OCI-LY1 (cell line): ENCODE measurements around the gene HEMGN.

Source experiments
- H2AFZ ChIP-seq: fragments of 200-600 bp; sonication (generic), shearing (Covaris generic); 2 replicates; pipeline ENCODE4 v1.6.0; 2014; ENCODE audit warnings: antibody characterized with exemption, mild to moderate bottlenecking, low read length
- H3F3A ChIP-seq: fragments of 200-600 bp; sonication (generic), shearing (Covaris generic); 2 replicates; pipeline ENCODE4 v1.6.0; 2014; ENCODE audit warnings: mild to moderate bottlenecking, antibody characterized with exemption, low read length, moderate library complexity; ENCODE audit not compliant: insufficient read depth
- H3K27ac ChIP-seq: fragments of 200-600 bp; sonication (generic); 2 replicates; pipeline ENCODE4 v1.5.1; 2014; ENCODE audit warnings: low read length, mixed run types, mild to moderate bottlenecking, low read depth; ENCODE audit not compliant: poor library complexity, severe bottlenecking
- H3K27me3 ChIP-seq: fragments of 200-600 bp; sonication (generic); 2 replicates; pipeline ENCODE4 v1.6.0; 2014; ENCODE audit warnings: antibody characterized with exemption, mild to moderate bottlenecking, low read length, moderate library complexity; ENCODE audit not compliant: insufficient read depth
- H3K36me3 ChIP-seq: fragments of 200-600 bp; sonication (generic); 2 replicates; pipeline ENCODE4 v1.6.1; 2014; ENCODE audit warnings: mild to moderate bottlenecking, antibody characterized with exemption, low read length, moderate library complexity, mixed read lengths; ENCODE audit not compliant: insufficient read depth
- H3K4me1 ChIP-seq: fragments of 200-600 bp; sonication (generic); 2 replicates; pipeline ENCODE4 v1.5.1; 2014; ENCODE audit warnings: mild to moderate bottlenecking, low read length, moderate library complexity; ENCODE audit not compliant: insufficient read depth, severe bottlenecking
- H3K4me2 ChIP-seq: fragments of 200-600 bp; sonication (generic), shearing (Covaris generic); 2 replicates; pipeline ENCODE4 v1.6.1; 2014; ENCODE audit warnings: low read length
- H3K4me3 ChIP-seq: fragments of 200-600 bp; sonication (generic); 2 replicates; pipeline ENCODE4 v1.5.1; 2014; ENCODE audit warnings: low read length, low read depth, mild to moderate bottlenecking, mixed read lengths; ENCODE audit not compliant: poor library complexity, severe bottlenecking
- H3K79me2 ChIP-seq: fragments of 200-600 bp; shearing (Covaris generic); 2 replicates; pipeline ENCODE4 v1.6.1; 2016; ENCODE audit warnings: mixed run types, low read length, mixed read lengths; ENCODE audit not compliant: insufficient read depth
- H3K9ac ChIP-seq: fragments of 200-600 bp; sonication (generic), shearing (Covaris generic); 2 replicates; pipeline ENCODE4 v1.6.1; 2014; ENCODE audit warnings: mild to moderate bottlenecking, low read length, mixed read lengths
- H3K9me2 ChIP-seq: fragments of 200-600 bp; sonication (generic), shearing (Covaris generic); 2 replicates; pipeline ENCODE4 v1.6.1; 2014; ENCODE audit warnings: low read depth, mild to moderate bottlenecking, low read length, mixed read lengths
- H3K9me3 ChIP-seq: fragments of 200-600 bp; shearing (Covaris generic); 2 replicates; pipeline ENCODE4 v1.6.1; 2014; ENCODE audit warnings: low read length, mixed read lengths
- H4K20me1 ChIP-seq: fragments of 200-600 bp; sonication (generic), shearing (Covaris generic); 2 replicates; pipeline ENCODE4 v1.6.0; 2016; ENCODE audit warnings: mild to moderate bottlenecking, low read length; ENCODE audit not compliant: insufficient read depth
- CTCF ChIP-seq: fragments of 200-600 bp; sonication (generic), shearing (Covaris generic); IDR thresholded peaks from 2 replicates; pipeline ENCODE4 v1.5.1; 2017; ENCODE audit warnings: mild to moderate bottlenecking, antibody characterized with exemption, low read length, moderate library complexity, mixed read lengths
- EZH2 ChIP-seq: fragments of 200-600 bp; sonication (generic), shearing (Covaris generic); IDR thresholded peaks from 2 replicates; pipeline ENCODE4 v1.8.0; 2017; ENCODE audit warnings: borderline replicate concordance, mixed run types, mild to moderate bottlenecking, antibody characterized with exemption, low read length, moderate library complexity, mixed read lengths

Gene HEMGN

GRCh38 chr9:97964901-97965300 lies 26.9 kb upstream of the HEMGN start:
- no peaks in the 10 kb centered on the region for H3K79me2 ChIP-seq
- H3K27ac ChIP-seq = no peak overlapping the region
- no peaks in the 10 kb centered on the region for H3K9me2 ChIP-seq
- H3F3A ChIP-seq = no peaks in the 10 kb centered on the region
- no peaks in the 10 kb centered on the region for H3K36me3 ChIP-seq
- no peaks in the 10 kb centered on the region for H3K4me1 ChIP-seq
- H2AFZ ChIP-seq = no peak overlapping the region
- H3K9ac ChIP-seq = no peak overlapping the region
- no peaks in the 10 kb centered on the region for H3K9me3 ChIP-seq
- H4K20me1 ChIP-seq = no peaks in the 10 kb centered on the region
- no peak overlapping the region for H3K4me3 ChIP-seq
- TF ChIP-seq CTCF = no peak
- no peak for TF ChIP-seq EZH2
- H3K4me2 ChIP-seq = no peak overlapping the region
- H3K27me3 ChIP-seq = no peaks in the 10 kb centered on the region

- Histone ChIP-seq H3K4me3 (no peak overlapping the region), H3K36me3 (no peaks in the 10 kb centered on the region), H3K9ac (no peak overlapping the region), H3K9me2 (no peaks in the 10 kb centered on the region), H3K9me3 (no peaks in the 10 kb centered on the region), H3K79me2 (no peaks in the 10 kb centered on the region), H4K20me1 (no peaks in the 10 kb centered on the region), H3K27me3 (no peaks in the 10 kb centered on the region), H2AFZ (no peak overlapping the region), H3K4me1 (no peaks in the 10 kb centered on the region), H3K27ac (no peak overlapping the region), H3K4me2 (no peak overlapping the region), H3F3A (no peaks in the 10 kb centered on the region)
- TF ChIP-seq EZH2 (no peak), CTCF (no peak)
These were observed 25.3 kb upstream of the HEMGN start for GRCh38 chr9:97963232-97963631.

- Histone ChIP-seq H3K27me3 (no peaks in the 10 kb centered on the region), H3K4me2 (no peak overlapping the region), H2AFZ (no peak overlapping the region), H3K36me3 (no peaks in the 10 kb centered on the region), H3F3A (no peaks in the 10 kb centered on the region), H3K9me3 (no peaks in the 10 kb centered on the region), H4K20me1 (no peaks in the 10 kb centered on the region), H3K4me1 (no peaks in the 10 kb centered on the region), H3K4me3 (no peak overlapping the region), H3K9me2 (no peaks in the 10 kb centered on the region), H3K9ac (no peak overlapping the region), H3K79me2 (no peaks in the 10 kb centered on the region), H3K27ac (no peak overlapping the region)
- TF ChIP-seq EZH2 = no peak
- TF ChIP-seq CTCF = no peak
These were observed 24.6 kb upstream of the HEMGN start for GRCh38 chr9:97962575-97962974.
